B cell (primary cell): ENCODE data around the gene UHRF1. TPM values are rescaled to one million over a fixed set of nuclear protein-coding genes. Genes with fewer than 3 reads are reported as not detected.

Source experiments
- ATAC-seq: fragments of 200-7000 bp; cut with Tn5 transposase; one replicate; pipeline ENCODE4 v1.10.0; 2021; ENCODE audit warnings: low read depth, mild to moderate bottlenecking, moderate number of reproducible peaks, moderate library complexity
- CTCF ChIA-PET: fragments of 350-600 bp; sonication (Branson Sonifier 250); formaldehyde crosslinking; loops from one replicate; lab custom pipeline; 2021; ENCODE audit warnings: antibody characterized with exemption, inconsistent platforms; lab: Charles Lee
- POLR2A ChIA-PET: fragments of 350-600 bp; sonication (Branson Sonifier 250); formaldehyde crosslinking; loops from one replicate; lab custom pipeline; 2021; ENCODE audit warnings: antibody characterized with exemption; lab: Charles Lee
- DNase-seq: peaks from one replicate; pipeline ENCODE4 v3.0.0; 2013
- H2AFZ ChIP-seq: 2 replicates; pipeline ENCODE4 v1.6.1; 2012; ENCODE audit warnings: mild to moderate bottlenecking, low read depth, low read length; ENCODE audit not compliant: insufficient read depth, poor library complexity, severe bottlenecking
- H3K27ac ChIP-seq, 2 donors: 1 replicate in 1 of 2; 2 replicates in 1 of 2; pipeline ENCODE4 v1.5.1; 2012 to 2013; ENCODE audit warnings: low read length in 2 of 2, mild to moderate bottlenecking in 2 of 2, moderate library complexity in 1 of 2
- H3K27me3 ChIP-seq, 4 experiments: fragments of 200-600 bp in 1 of 4; sonication (generic) in 1 of 4; replicated peaks in 1 of 4; 1 replicate in 2 of 4; 2 replicates in 2 of 4; pipeline versions ENCODE4 v1.6.1 to v1.7.0; 2013 to 2016; ENCODE audit warnings: low read length in 3 of 4, mild to moderate bottlenecking in 2 of 4, mixed read lengths in 1 of 4, moderate library complexity in 1 of 4; ENCODE audit not compliant: insufficient read depth in 4 of 4, control insufficient read depth in 3 of 4; ENCODE audit errors: control extremely low read depth in 1 of 4
- H3K36me3 ChIP-seq, 2 experiments: replicated peaks in 1 of 2; 1 replicate in 1 of 2; 2 replicates in 1 of 2; pipeline versions ENCODE4 v1.6.1 to v1.7.1; 2013; ENCODE audit warnings: low read length in 1 of 2; ENCODE audit not compliant: insufficient read depth in 2 of 2, control insufficient read depth in 1 of 2; ENCODE audit errors: control extremely low read depth in 1 of 2, extremely low read depth in 1 of 2
- H3K4me1 ChIP-seq, 2 donors: fragments of 200-600 bp in 1 of 2; sonication (generic) in 1 of 2; 1 replicate in 1 of 2; 2 replicates in 1 of 2; pipeline versions ENCODE4 v1.5.1 to v1.6.1; 2013 to 2017; ENCODE audit warnings: low read length in 2 of 2; ENCODE audit not compliant: control insufficient read depth in 2 of 2, insufficient read depth in 2 of 2
- H3K4me2 ChIP-seq: replicated peaks from 2 replicates; pipeline ENCODE3; 2012; ENCODE audit warnings: mild to moderate bottlenecking, low read depth, low read length; ENCODE audit not compliant: poor library complexity, severe bottlenecking
- H3K4me3 ChIP-seq, 5 experiments: fragments of 200-600 bp in 1 of 5; sonication (generic) in 1 of 5; 1 replicate in 3 of 5; 2 replicates in 2 of 5; pipeline versions ENCODE4 v1.5.1 to v1.7.0; 2011 to 2016; ENCODE audit warnings: low read length in 4 of 5, mild to moderate bottlenecking in 4 of 5, low read depth in 2 of 5, control low read depth in 1 of 5, moderate library complexity in 1 of 5; ENCODE audit not compliant: insufficient read depth in 1 of 5; ENCODE audit errors: control extremely low read depth in 1 of 5, extremely low read depth in 1 of 5
- H3K79me2 ChIP-seq: fragments of 200-600 bp; sonication (generic); one replicate; pipeline ENCODE4 v1.6.0; 2016; ENCODE audit warnings: low read length; ENCODE audit not compliant: control insufficient read depth, insufficient read depth
- H3K9ac ChIP-seq: fragments of 200-600 bp; sonication (generic); 2 replicates; pipeline ENCODE4 v1.6.1; 2017; ENCODE audit warnings: mild to moderate bottlenecking, low read length, moderate library complexity
- H3K9me3 ChIP-seq, 3 donors: one replicate each; pipeline versions ENCODE4 v1.6.1 to v1.7.1; 2013; ENCODE audit warnings: low read length in 2 of 3; ENCODE audit not compliant: control insufficient read depth in 2 of 3, insufficient read depth in 1 of 3; ENCODE audit errors: control extremely low read depth in 1 of 3
- H4K20me1 ChIP-seq: 2 replicates; pipeline ENCODE4 v1.6.0; 2012; ENCODE audit warnings: mild to moderate bottlenecking, low read length; ENCODE audit not compliant: insufficient read depth, control insufficient read depth, poor library complexity, severe bottlenecking
- H3K27ac Mint-ChIP-seq: one replicate; pipeline ENCODE4 v1.8.0; 2021; ENCODE audit warnings: mixed read lengths
- H3K27me3 Mint-ChIP-seq: one replicate; pipeline ENCODE4 v1.8.0; 2021; ENCODE audit warnings: mixed read lengths
- H3K4me1 Mint-ChIP-seq: one replicate; pipeline ENCODE4 v1.8.0; 2021; ENCODE audit warnings: mixed read lengths
- H3K4me3 Mint-ChIP-seq: one replicate; pipeline ENCODE4 v1.8.0; 2021; ENCODE audit warnings: mixed read lengths
- H3K9me3 Mint-ChIP-seq: one replicate; pipeline ENCODE4 v1.8.0; 2022; ENCODE audit warnings: mixed read lengths; ENCODE audit not compliant: insufficient read depth
- EZH2 ChIP-seq: IDR thresholded peaks from 2 replicates; pipeline ENCODE4 v1.6.1; 2012; ENCODE audit warnings: borderline replicate concordance, low read depth, mild to moderate bottlenecking, moderate library complexity, low read length; ENCODE audit not compliant: insufficient read depth, poor library complexity, severe bottlenecking
- WGBS: methylation state at CpG from one replicate; pipeline ENCODE4 v1.1.5; 2013; ENCODE audit warnings: missing lambda C conversion rate; ENCODE audit not compliant: insufficient coverage; 5-methylcytosine and 5-hydroxymethylcytosine counted together
- intact Hi-C: fragments of 100-400 bp; cut with micrococcal nuclease; formaldehyde crosslinking; loops from one replicate; pipeline ENCODE4 v1.10.0; 2022
- polyA plus RNA-seq: library from polyadenylated mRNA; depleted of rRNA; stranded (reverse); fragments of >200 nt; gene quantifications from 2 replicates; pipeline ENCODE4 v1.2.3, GENCODE V29; 2012
- total RNA-seq, 2 donors: library from RNA; stranded (reverse); fragments of 120-200 nt in 1 of 2; gene quantifications; 1 replicate in 1 of 2; 2 replicates in 1 of 2; pipeline versions ENCODE4 v1.2.3 to v1.2.4, GENCODE V29; 2013 to 2022
- TF ChIP-seq, protein P1 (sequence below): fragments of 200-600 bp; IDR thresholded peaks from one replicate; pipeline ENCODE4 v1.8.0; 2022; ENCODE audit warnings: antibody characterized with exemption, mild to moderate bottlenecking

The UHRF1 gene
- total and polyA plus RNA-seq, 2 donors (not counting 1 experiment from before 2014, with no cell fraction given), result 0.32 to 0.55 TPM

DNA sequence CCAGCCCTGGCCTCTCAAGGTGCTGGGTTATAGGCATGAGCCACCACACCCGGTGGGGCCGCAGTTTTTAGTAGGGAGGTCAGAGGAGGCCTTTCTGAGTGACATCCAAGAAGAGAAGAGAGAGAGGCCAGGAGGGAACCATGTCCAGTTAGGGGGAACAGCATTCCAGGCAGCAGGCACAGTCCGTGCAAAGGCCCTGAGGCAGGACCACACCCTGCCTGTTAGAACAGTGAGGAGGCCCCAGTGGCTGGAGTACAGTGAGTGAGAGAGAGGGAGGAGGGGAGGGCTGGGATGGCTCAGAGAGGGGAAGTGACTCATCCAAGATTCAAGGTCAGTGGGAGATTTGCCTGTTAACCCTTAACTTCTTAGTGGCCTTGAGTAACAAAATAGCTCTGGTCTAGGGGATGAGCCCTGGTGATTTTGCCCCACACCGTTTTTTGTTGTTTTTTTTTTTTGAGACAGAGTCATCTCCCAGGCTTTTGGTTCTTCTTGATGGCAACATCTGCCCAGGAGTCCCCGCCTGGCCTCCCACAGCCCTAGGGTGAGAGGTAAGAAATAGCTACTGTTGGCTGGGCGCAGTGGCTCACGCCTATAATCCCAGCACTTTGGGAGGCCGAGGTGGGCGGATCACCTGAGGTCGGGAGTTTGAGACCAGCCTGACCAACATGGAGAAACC, 39.1 kb upstream of the UHRF1 start:
- H3K27ac Mint-ChIP-seq, result no peak overlapping the region
- ChIA-PET POLR2A (interaction anchor here (0.9 kb wide), 1 partner anchor 46 kb away, joined by 9 read pairs; no protein-coding TSS in a partner anchor), CTCF (interaction anchor here (0.6 to 13.6 kb wide), 4 partner anchors 41 to 1723 kb away, joined by 6 to 219 read pairs (median 95); partner anchors contain the start of gene UHRF1)
- ATAC-seq (no peak), DNase-seq (no peak)
- H3K4me1 Mint-ChIP-seq, result peaks cover 11% of the 10 kb centered on the region
- Histone ChIP-seq H3K36me3 (no peaks in the 10 kb centered on the region), H3K27ac (no peak overlapping the region), H3K4me1 (peaks cover 6 to 24% of the 10 kb centered on the region in 2 donors), H3K9ac (no peak overlapping the region), H3K4me2 (no peak overlapping the region), H4K20me1 (no peaks in the 10 kb centered on the region), H3K4me3 (no peak overlapping the region), H3K79me2 (peaks cover 11% of the 10 kb centered on the region), H3K9me3 (no peaks in the 10 kb centered on the region), H2AFZ (no peak overlapping the region), H3K27me3 (no peaks in the 10 kb centered on the region)
- 78% methylated on average over 4 of the region's 10 CpGs for whole genome bisulfite sequencing
- no peak overlapping the region for H3K4me3 Mint-ChIP-seq
- intact Hi-C loops, result no loop called here
- peaks cover 6% of the 10 kb centered on the region for H3K27me3 Mint-ChIP-seq
- TF ChIP-seq, protein P1, sequence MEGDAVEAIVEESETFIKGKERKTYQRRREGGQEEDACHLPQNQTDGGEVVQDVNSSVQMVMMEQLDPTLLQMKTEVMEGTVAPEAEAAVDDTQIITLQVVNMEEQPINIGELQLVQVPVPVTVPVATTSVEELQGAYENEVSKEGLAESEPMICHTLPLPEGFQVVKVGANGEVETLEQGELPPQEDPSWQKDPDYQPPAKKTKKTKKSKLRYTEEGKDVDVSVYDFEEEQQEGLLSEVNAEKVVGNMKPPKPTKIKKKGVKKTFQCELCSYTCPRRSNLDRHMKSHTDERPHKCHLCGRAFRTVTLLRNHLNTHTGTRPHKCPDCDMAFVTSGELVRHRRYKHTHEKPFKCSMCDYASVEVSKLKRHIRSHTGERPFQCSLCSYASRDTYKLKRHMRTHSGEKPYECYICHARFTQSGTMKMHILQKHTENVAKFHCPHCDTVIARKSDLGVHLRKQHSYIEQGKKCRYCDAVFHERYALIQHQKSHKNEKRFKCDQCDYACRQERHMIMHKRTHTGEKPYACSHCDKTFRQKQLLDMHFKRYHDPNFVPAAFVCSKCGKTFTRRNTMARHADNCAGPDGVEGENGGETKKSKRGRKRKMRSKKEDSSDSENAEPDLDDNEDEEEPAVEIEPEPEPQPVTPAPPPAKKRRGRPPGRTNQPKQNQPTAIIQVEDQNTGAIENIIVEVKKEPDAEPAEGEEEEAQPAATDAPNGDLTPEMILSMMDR, result no peak
- TF ChIP-seq EZH2, result no peak
- H3K9me3 Mint-ChIP-seq, result no peaks in the 10 kb centered on the region

DNA sequence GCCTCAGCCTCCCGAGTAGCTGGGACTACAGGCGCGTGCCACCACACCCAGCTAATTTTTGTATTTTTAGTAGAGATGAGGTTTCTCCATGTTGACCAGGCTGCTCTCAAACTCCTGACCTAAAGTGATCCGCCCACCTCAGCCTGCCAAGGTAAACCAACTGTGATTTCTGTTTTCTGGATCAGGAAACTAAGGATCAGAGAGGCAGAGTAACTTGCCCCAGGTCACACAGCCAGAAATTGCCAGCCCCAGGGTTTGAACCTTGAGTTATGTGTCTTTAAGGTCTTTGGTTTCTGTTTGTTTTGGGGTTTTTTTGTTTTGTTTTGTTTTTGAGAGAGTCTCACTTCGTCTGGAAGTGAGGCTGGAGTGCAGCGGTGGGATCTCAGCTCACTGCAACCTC, 37.6 kb upstream of the UHRF1 start:
- peaks cover 6% of the 10 kb centered on the region for H3K79me2 ChIP-seq
- no peak overlapping the region for H2AFZ ChIP-seq
- no peak overlapping the region for H3K4me3 ChIP-seq
- H3K4me1 ChIP-seq, result peaks cover 3 to 24% of the 10 kb centered on the region in 2 donors
- H3K9me3 Mint-ChIP-seq, result no peaks in the 10 kb centered on the region
- H4K20me1 ChIP-seq, result no peaks in the 10 kb centered on the region
- H3K27me3 ChIP-seq, result peaks cover 0 to 2% (median 0%) of the 10 kb centered on the region in 4 experiments
- TF ChIP-seq EZH2, result no peak
- no peaks in the 10 kb centered on the region for H3K36me3 ChIP-seq
- H3K27ac ChIP-seq, result no peak overlapping the region
- no peak overlapping the region for H3K4me2 ChIP-seq
- H3K4me1 Mint-ChIP-seq, result peaks cover 9% of the 10 kb centered on the region
- ChIA-PET POLR2A (interaction anchor here (0.7 kb wide), 1 partner anchor 714 kb away, joined by 4 read pairs; no protein-coding TSS in a partner anchor), CTCF (interaction anchor here (0.7 to 13.6 kb wide), 13 partner anchors 8 to 159 kb away, joined by 3 to 219 read pairs (median 4); partner anchors contain the start of gene UHRF1)
- H3K27ac Mint-ChIP-seq, result no peak overlapping the region
- H3K9ac ChIP-seq, result no peak overlapping the region
- H3K9me3 ChIP-seq, result no peaks in the 10 kb centered on the region
- intact Hi-C loops, result loop anchor here (1.0 kb wide), 1 partner anchor 40 kb away; no protein-coding TSS in a partner anchor
- peaks cover 6% of the 10 kb centered on the region for H3K27me3 Mint-ChIP-seq
- 67% methylated on average over 3 of the region's 6 CpGs for WGBS
- DNase-seq (no peak), ATAC-seq (no peak)
- no peak overlapping the region for H3K4me3 Mint-ChIP-seq
